NK-92 treated with Interleukin-12 subunit alpha and Interleukin-12 subunit beta, amount 100 ng/mL, for 24 hours (cell line): Measurements from ENCODE around the gene POLR2E.

Experiments
- DNase-seq: peaks from one replicate; lab custom pipeline; 2025; lab: John Stamatoyannopoulos, UW

The POLR2E gene

GRCh38 chr19:1046836-1047695 lies 48.1 kb downstream of the POLR2E start:
- no peak for DNase-seq

GRCh38 chr19:1046117-1046626 lies 49.0 kb downstream of the POLR2E start:
- DNase-seq = no peak

GRCh38 chr19:1045247-1045603 lies 50.0 kb downstream of the POLR2E start:
- DNase-seq = peak; percentile 47

GRCh38 chr19:1042689-1043511 lies 52.3 kb downstream of the POLR2E start:
- no peak for DNase-seq

GRCh38 chr19:1041835-1042685 lies 53.1 kb downstream of the POLR2E start:
- no peak for DNase-seq

GRCh38 chr19:1041272-1041834 lies 53.8 kb downstream of the POLR2E start:
- no peak for DNase-seq

- DNase-seq = peak; percentile 52
These were observed 54.5 kb downstream of the POLR2E start for GRCh38 chr19:1040476-1041271.

- peak; percentile 97 for DNase-seq
These were observed 55.3 kb downstream of the POLR2E start, which contains the start of gene ABCA7 for GRCh38 chr19:1039646-1040475. ABCA7 (plus strand) TSS chr19:1040107; CDS start chr19:1041362, 1,255 bp downstream.

GRCh38 chr19:1038978-1039645 lies 56.1 kb downstream of the POLR2E start:
- no peak for DNase-seq

- no peak for DNase-seq
These were observed 57.5 kb downstream of the POLR2E start for GRCh38 chr19:1037621-1038064.
